B cell (primary cell): ENCODE measurements around the gene FMN2.

Source experiments
- EZH2 ChIP-seq: IDR thresholded peaks from 2 replicates; pipeline ENCODE4 v1.6.1; 2012; ENCODE audit warnings: borderline replicate concordance, low read depth, mild to moderate bottlenecking, moderate library complexity, low read length; ENCODE audit not compliant: insufficient read depth, poor library complexity, severe bottlenecking
- TF ChIP-seq, protein P1 (sequence below): fragments of 200-600 bp; IDR thresholded peaks from one replicate; pipeline ENCODE4 v1.8.0; 2022; ENCODE audit warnings: antibody characterized with exemption, mild to moderate bottlenecking

DNA sequence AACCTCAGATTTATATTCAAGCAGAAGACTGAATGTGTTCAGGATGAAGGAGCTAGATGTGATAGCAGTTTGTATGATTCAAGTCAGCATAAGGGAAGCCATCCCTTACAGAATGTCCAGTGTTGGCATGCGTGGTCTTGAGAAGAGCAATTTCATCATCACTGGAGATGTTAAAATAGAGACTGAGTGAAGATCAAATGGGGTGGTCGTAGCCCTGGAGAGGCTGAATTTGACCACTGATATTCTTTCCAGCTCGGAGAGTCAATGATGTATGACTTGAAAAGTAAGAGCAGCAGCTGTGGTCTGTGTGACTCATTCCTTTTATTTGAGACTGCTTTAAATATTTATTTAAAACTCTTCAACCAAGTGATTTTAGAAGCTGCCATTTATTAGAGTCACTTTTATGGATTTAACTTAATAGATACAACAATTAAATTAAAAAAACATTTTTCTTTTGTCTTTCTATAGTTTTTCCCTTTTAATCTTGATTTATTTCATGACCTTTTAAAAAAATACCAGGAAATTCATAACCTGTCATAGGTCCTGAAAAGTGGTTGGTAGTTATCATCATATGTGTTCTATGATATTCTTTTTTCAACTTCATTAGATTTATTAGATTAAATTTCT lies 15.5 kb downstream of the FMN2 start:
- TF ChIP-seq, protein P1, sequence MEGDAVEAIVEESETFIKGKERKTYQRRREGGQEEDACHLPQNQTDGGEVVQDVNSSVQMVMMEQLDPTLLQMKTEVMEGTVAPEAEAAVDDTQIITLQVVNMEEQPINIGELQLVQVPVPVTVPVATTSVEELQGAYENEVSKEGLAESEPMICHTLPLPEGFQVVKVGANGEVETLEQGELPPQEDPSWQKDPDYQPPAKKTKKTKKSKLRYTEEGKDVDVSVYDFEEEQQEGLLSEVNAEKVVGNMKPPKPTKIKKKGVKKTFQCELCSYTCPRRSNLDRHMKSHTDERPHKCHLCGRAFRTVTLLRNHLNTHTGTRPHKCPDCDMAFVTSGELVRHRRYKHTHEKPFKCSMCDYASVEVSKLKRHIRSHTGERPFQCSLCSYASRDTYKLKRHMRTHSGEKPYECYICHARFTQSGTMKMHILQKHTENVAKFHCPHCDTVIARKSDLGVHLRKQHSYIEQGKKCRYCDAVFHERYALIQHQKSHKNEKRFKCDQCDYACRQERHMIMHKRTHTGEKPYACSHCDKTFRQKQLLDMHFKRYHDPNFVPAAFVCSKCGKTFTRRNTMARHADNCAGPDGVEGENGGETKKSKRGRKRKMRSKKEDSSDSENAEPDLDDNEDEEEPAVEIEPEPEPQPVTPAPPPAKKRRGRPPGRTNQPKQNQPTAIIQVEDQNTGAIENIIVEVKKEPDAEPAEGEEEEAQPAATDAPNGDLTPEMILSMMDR: no peak
- no peak for TF ChIP-seq EZH2
